Ascending aorta (tissue), 2 donors: ENCODE data around the gene FLYWCH1. TPM values are rescaled to one million over a fixed set of nuclear protein-coding genes. Genes with fewer than 3 reads are reported as not detected.

Experiments
- DNase-seq, 2 donors: peaks; one replicate each; pipeline ENCODE4 v3.0.0-alpha.2; 2019; ENCODE audit warnings: low spot score in 2 of 2
- H3K27ac ChIP-seq, 2 donors: fragments of 200-600 bp; sonication (generic); one replicate each; pipeline ENCODE4 v1.5.1; 2016 to 2017; ENCODE audit warnings: mild to moderate bottlenecking in 1 of 2
- H3K27me3 ChIP-seq: fragments of 200-600 bp; sonication (generic); one replicate; pipeline ENCODE4 v1.5.1; 2017
- H3K36me3 ChIP-seq, 2 donors: fragments of 200-600 bp; sonication (generic); one replicate each; pipeline ENCODE4 v1.5.1; 2016
- H3K4me1 ChIP-seq, 2 donors: fragments of 200-600 bp; sonication (generic); one replicate each; pipeline ENCODE4 v1.5.1; 2016 to 2017; ENCODE audit warnings: mild to moderate bottlenecking in 1 of 2
- H3K4me3 ChIP-seq, 2 donors: fragments of 200-600 bp; sonication (generic); one replicate each; pipeline ENCODE4 v1.5.1; 2016 to 2017; ENCODE audit warnings: mild to moderate bottlenecking in 1 of 2
- H3K9me3 ChIP-seq, 2 donors: fragments of 200-600 bp; sonication (generic); one replicate each; pipeline ENCODE4 v1.5.1; 2016
- CTCF ChIP-seq, 3 experiments: fragments of 200-600 bp in 2 of 3; fragments of 450-650 bp in 1 of 3; sonication (generic) in 2 of 3; IDR thresholded peaks; one replicate each; pipeline ENCODE4 v1.5.1; 2016 to 2019; ENCODE audit warnings: antibody characterized with exemption in 3 of 3, mild to moderate bottlenecking in 1 of 3, moderate library complexity in 1 of 3
- intact Hi-C: fragments of 100-400 bp; cut with DNase I; formaldehyde crosslinking; loops from one replicate; pipeline ENCODE4 v1.15.1; 2023
- total RNA-seq: library from RNA; depleted of rRNA; stranded (reverse); fragments of >200 nt; gene quantifications from one replicate; pipeline ENCODE4 v1.1.0, GENCODE V29; 2016

The FLYWCH1 gene
- total RNA-seq, 1 donor from 2014 or later, result 74.3 TPM

GRCh38 chr16:2988590-2989099 lies 76.9 kb downstream of the FLYWCH1 start:
- H3K36me3 ChIP-seq, result no peaks in the 10 kb centered on the region
- H3K27ac ChIP-seq, result no peak overlapping the region
- TF ChIP-seq CTCF (IDR thresholded peaks at IDR 0.05), result no peak
- peaks cover 3% of the 10 kb centered on the region in 2 donors for H3K4me1 ChIP-seq
- H3K4me3 ChIP-seq, result no peak overlapping the region
- no peaks in the 10 kb centered on the region for H3K27me3 ChIP-seq
- DNase-seq, result no peak
- no peaks in the 10 kb centered on the region for H3K9me3 ChIP-seq
- intact Hi-C loops, result no loop called here

- intact Hi-C loops, result no loop called here
These were observed 79.2 kb downstream of the FLYWCH1 start for GRCh38 chr16:2990891-2991290.

DNA sequence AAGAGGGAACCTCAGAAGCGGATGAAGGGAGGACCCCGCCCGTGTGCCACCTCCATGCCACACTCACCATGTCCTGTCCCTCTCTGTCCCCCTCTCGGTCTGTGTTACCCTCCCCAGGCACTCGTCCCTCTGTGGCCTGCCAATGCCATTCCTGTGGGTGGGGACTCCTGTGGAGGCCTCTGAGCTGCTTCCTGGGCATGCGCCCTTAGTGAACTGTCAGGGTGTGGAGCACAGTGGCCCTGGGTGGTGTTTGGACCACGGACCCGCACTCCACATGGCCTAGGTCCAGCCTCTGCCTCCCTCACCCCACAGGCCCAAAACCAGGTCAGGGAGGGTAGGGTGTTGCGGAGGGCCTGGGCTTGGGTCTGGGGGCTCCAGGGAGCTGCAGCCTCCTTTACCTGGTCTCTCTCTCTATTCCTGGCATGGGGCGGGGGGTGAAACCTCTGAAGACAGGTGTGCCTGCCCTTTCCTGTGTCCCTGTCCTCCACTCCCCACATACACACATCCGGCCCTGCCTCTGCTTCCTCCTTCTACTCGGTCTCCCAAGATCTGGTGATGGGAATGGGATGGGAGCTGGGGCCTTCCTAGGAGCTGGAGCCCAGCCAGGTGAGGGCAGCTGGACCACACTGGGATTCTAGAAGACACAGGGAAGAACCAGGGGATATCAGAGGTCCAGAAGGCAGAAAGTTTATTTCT lies 80.0 kb downstream of the FLYWCH1 start:
- H3K27ac ChIP-seq, result no peak overlapping the region
- H3K4me3 ChIP-seq, result no peak overlapping the region
- no peaks in the 10 kb centered on the region for H3K4me1 ChIP-seq
- TF ChIP-seq CTCF (IDR thresholded peaks at IDR 0.05), result no peak
- intact Hi-C loops, result no loop called here
- no peak for DNase-seq
- H3K9me3 ChIP-seq, result no peaks in the 10 kb centered on the region
- H3K27me3 ChIP-seq, result no peaks in the 10 kb centered on the region
- no peaks in the 10 kb centered on the region for H3K36me3 ChIP-seq

More at GRCh38 chr16:2990891-2991290, 79.2 kb downstream of the FLYWCH1 start:
- Histone ChIP-seq H3K4me1 (peaks cover 0 to 3% of the 10 kb centered on the region in 2 donors), H3K9me3 (no peaks in the 10 kb centered on the region), H3K27ac (no peak overlapping the region), H3K4me3 (no peak overlapping the region), H3K36me3 (no peaks in the 10 kb centered on the region), H3K27me3 (no peaks in the 10 kb centered on the region)
- DNase-seq, result no peak
- no peak for TF ChIP-seq CTCF (IDR thresholded peaks at IDR 0.05)

GRCh38 chr16:2992383-2993081 lies 80.8 kb downstream of the FLYWCH1 start:
- no peak for TF ChIP-seq CTCF (IDR thresholded peaks at IDR 0.05)
- no peaks in the 10 kb centered on the region for H3K27me3 ChIP-seq

DNA sequence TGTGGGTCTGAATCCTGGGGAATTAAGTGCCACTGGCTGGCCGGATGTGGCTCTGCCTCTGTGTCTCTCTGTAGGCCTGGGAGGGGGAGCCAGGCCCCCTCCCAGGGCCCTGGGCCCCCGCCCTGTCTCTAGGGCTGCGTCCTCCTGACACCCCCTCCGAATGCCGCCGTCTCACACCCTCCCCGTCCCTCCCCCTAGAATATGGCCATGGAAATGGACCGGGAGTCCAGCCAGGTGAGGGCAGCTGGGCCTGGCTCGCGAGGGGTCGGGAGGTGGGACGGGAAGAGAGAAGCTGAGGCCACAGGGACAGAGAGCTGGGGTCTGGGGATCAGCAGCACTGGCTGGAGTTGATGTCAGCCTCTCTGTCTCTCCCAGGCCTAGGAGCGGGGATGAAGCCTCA lies 84.6 kb downstream of the FLYWCH1 start:
- DNase-seq, result no peak
- intact Hi-C loops, result no loop called here
- Histone ChIP-seq H3K36me3 (no peaks in the 10 kb centered on the region), H3K9me3 (no peaks in the 10 kb centered on the region), H3K4me1 (no peaks in the 10 kb centered on the region), H3K27me3 (no peaks in the 10 kb centered on the region), H3K27ac (no peak overlapping the region), H3K4me3 (no peak overlapping the region)
- no peak for TF ChIP-seq CTCF (IDR thresholded peaks at IDR 0.05)

More at GRCh38 chr16:2992383-2993081, 80.8 kb downstream of the FLYWCH1 start:
- no peak overlapping the region for H3K4me3 ChIP-seq
- H3K4me1 ChIP-seq, result no peaks in the 10 kb centered on the region
- no peak for DNase-seq
- H3K9me3 ChIP-seq, result no peaks in the 10 kb centered on the region
- H3K27ac ChIP-seq, result no peak overlapping the region
- no peaks in the 10 kb centered on the region for H3K36me3 ChIP-seq
- intact Hi-C loops, result no loop called here
